Suprapubic skin (tissue), 4 donors: ENCODE data around the gene PLA2G3. TPM values are rescaled to one million over a fixed set of nuclear protein-coding genes. Genes with fewer than 3 reads are reported as not detected.
"Not testable (repeated sequence)": the region's sequence is repeated elsewhere in the genome, so short reads cannot be mapped to it uniquely, and the experiment has no call there.

Experiments
- DNase-seq, 2 donors: peaks; one replicate each; pipeline ENCODE4 v3.0.0-alpha.2; 2019; ENCODE audit warnings: low spot score in 2 of 2
- H3K27ac ChIP-seq: fragments of 200-600 bp; sonication (generic); one replicate; pipeline ENCODE4 v1.5.1; 2019
- H3K27me3 ChIP-seq: fragments of 200-600 bp; sonication (generic); one replicate; pipeline ENCODE4 v1.5.1; 2019
- H3K36me3 ChIP-seq: fragments of 200-600 bp; sonication (generic); one replicate; pipeline ENCODE4 v1.5.1; 2019
- H3K4me1 ChIP-seq: fragments of 200-600 bp; sonication (generic); one replicate; pipeline ENCODE4 v1.5.1; 2019
- H3K4me3 ChIP-seq: fragments of 200-600 bp; sonication (generic); one replicate; pipeline ENCODE4 v1.5.1; 2019; ENCODE audit warnings: mild to moderate bottlenecking
- H3K9me3 ChIP-seq: fragments of 200-600 bp; sonication (generic); one replicate; pipeline ENCODE4 v1.5.1; 2019
- CTCF ChIP-seq, 2 donors: fragments of 200-600 bp in 1 of 2; fragments of 450-650 bp in 1 of 2; sonication (generic) in 1 of 2; IDR thresholded peaks; one replicate each; pipeline ENCODE4 v1.5.1; 2016 to 2019; ENCODE audit warnings: antibody characterized with exemption in 2 of 2, mild to moderate bottlenecking in 1 of 2, moderate library complexity in 1 of 2
- EP300 ChIP-seq: sonication (generic); formaldehyde crosslinking; IDR thresholded peaks from one replicate; pipeline ENCODE4 v1.6.1; 2017; ENCODE audit warnings: antibody characterized with exemption
- POLR2A ChIP-seq, 2 donors: fragments of 450-650 bp; IDR thresholded peaks; one replicate each; pipeline ENCODE4 v1.6.1; 2017; ENCODE audit warnings: antibody characterized with exemption in 2 of 2, mild to moderate bottlenecking in 2 of 2, moderate library complexity in 2 of 2
- POLR2AphosphoS5 ChIP-seq, 3 donors: sonication (generic); formaldehyde crosslinking; IDR thresholded peaks; one replicate each; pipeline ENCODE4 v1.6.1; 2017; ENCODE audit warnings: antibody characterized with exemption in 3 of 3
- WGBS: methylation state at CpG from one replicate; pipeline ENCODE4 v1.1.5; 2018; 5-methylcytosine and 5-hydroxymethylcytosine counted together
- total RNA-seq, 4 donors: library from RNA; depleted of rRNA; stranded (reverse); fragments of >200 nt; gene quantifications; one replicate each; pipeline ENCODE4 v1.1.0, GENCODE V29; 2016

Gene PLA2G3
- total RNA-seq, 4 donors from 2014 or later: 3.1 to 9.5 (median 7.6) TPM

GRCh38 chr22:31178859-31179258, 38.6 kb upstream of the PLA2G3 start:
- no peak for TF ChIP-seq EP300
- no peak for TF ChIP-seq CTCF (IDR thresholded peaks at IDR 0.05)
- no peak for TF ChIP-seq POLR2A (IDR thresholded peaks at IDR 0.05)
- no peak for TF ChIP-seq POLR2AphosphoS5 (IDR thresholded peaks at IDR 0.05)
- Histone ChIP-seq H3K27me3 (no peaks in the 10 kb centered on the region), H3K36me3 (peaks cover 3% of the 10 kb centered on the region), H3K4me3 (no peak overlapping the region), H3K9me3 (no peaks in the 10 kb centered on the region), H3K27ac (no peak overlapping the region), H3K4me1 (peaks cover 35% of the 10 kb centered on the region)
- 83% methylated on average over 2 of the region's 2 CpGs for WGBS
- DNase-seq: no peak

DNA sequence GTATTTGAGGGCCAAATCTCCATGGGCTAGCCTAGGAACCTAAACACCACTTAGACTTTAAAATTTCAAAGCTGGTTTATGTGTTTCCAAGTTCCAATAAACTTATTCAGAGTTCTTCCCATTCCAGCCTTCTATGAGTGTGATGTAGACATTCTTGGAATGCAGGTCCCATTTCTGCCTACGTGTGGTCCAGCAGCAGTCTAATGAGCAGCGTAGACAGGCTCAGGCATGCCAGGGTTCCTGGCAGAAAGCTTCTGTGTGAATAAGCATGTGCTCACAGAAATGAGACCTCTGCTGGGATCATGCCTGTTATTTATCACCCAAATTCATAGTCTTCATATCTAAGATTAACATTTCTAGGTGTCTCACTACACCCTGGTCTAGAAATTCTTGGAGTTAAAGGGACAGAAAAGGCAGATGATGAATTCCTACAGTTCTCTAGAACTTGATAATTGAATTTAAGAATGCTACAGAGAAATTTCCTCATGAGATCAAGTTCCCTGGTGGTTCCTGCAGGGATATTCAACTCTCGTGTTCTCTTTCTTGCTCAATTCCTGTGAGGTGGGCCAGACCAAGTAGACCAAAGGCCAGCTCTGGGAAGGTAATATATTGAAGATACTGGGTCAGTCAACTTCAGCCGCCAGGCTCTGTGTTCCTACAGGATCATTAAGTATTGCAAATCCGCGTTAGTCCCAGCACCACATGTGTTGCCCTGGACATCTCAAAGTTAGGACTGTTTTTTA, 37.3 kb upstream of the PLA2G3 start:
- H3K27me3 ChIP-seq: no peaks in the 10 kb centered on the region
- peaks cover 35% of the 10 kb centered on the region for H3K4me1 ChIP-seq
- 67% methylated on average over 6 of the region's 6 CpGs for WGBS
- no peak for DNase-seq
- peak overlapping the region; percentile 56 for H3K27ac ChIP-seq
- H3K36me3 ChIP-seq: no peaks in the 10 kb centered on the region
- TF ChIP-seq POLR2A (IDR thresholded peaks at IDR 0.05) (no peak), POLR2AphosphoS5 (IDR thresholded peaks at IDR 0.05) (no peak), CTCF (IDR thresholded peaks at IDR 0.05) (no peak), EP300 (no peak)
- H3K9me3 ChIP-seq: no peaks in the 10 kb centered on the region
- no peak overlapping the region for H3K4me3 ChIP-seq

GRCh38 chr22:31176923-31177322, 36.6 kb upstream of the PLA2G3 start:
- no peak for TF ChIP-seq POLR2A (IDR thresholded peaks at IDR 0.05)
- no peak for TF ChIP-seq POLR2AphosphoS5 (IDR thresholded peaks at IDR 0.05)
- no peak for TF ChIP-seq CTCF (IDR thresholded peaks at IDR 0.05)
- TF ChIP-seq EP300: no peak
- no peak overlapping the region for H3K27ac ChIP-seq
- no peak for DNase-seq
- H3K36me3 ChIP-seq: no peaks in the 10 kb centered on the region
- H3K9me3 ChIP-seq: no peaks in the 10 kb centered on the region
- peaks cover 38% of the 10 kb centered on the region for H3K4me1 ChIP-seq
- no peak overlapping the region for H3K4me3 ChIP-seq
- H3K27me3 ChIP-seq: no peaks in the 10 kb centered on the region
- WGBS: 92% methylated on average over 1 of the region's 1 CpG

DNA sequence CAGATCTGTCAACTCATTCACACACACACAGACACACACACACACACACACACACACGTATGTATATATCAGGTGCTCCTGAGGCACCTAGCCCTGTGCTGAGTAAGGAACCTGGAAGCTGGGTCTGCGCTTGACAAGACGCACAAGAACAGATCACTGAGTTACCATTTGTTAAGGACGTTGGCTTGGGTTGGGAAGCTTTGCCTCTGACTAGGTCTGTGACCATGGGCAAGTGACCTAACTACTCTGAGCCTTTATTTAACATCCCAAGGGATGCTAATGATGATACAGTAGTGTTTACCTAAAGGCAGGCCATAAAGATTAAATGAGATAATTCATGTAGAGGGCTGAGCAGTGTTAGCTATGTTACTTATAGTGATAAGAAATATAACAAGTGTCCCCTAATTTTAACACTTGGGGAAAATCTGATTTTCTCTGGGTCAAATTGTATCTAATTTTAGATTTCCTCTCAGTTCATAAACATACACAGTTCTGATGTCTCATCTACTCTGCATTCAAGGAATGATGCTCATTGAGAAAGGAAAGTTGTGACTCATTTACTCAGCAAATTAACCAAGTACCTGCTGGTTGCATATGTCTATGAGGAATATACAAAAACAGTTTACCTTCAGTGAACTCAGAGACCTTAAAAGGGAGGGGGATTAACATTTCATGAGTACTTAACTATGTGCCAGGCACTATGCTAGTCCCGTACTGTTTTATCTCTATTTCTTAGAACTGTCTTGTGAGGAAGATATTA, 33.3 kb upstream of the PLA2G3 start:
- Histone ChIP-seq H3K27me3 (no peaks in the 10 kb centered on the region), H3K4me1 (peaks cover 43% of the 10 kb centered on the region), H3K36me3 (peaks cover 2% of the 10 kb centered on the region), H3K9me3 (no peaks in the 10 kb centered on the region), H3K4me3 (no peak overlapping the region), H3K27ac (no peak overlapping the region)
- TF ChIP-seq EP300 (no peak), POLR2A (IDR thresholded peaks at IDR 0.05) (no peak), CTCF (IDR thresholded peaks at IDR 0.05) (no peak), POLR2AphosphoS5 (IDR thresholded peaks at IDR 0.05) (no peak)
- DNase-seq: no peak
- WGBS: 70% methylated on average over 5 of the region's 5 CpGs

GRCh38 chr22:31171734-31172133, 31.4 kb upstream of the PLA2G3 start:
- not testable (repeated sequence) for H3K27ac ChIP-seq, H3K9me3 ChIP-seq, H3K36me3 ChIP-seq, H3K4me3 ChIP-seq, DNase-seq, H3K27me3 ChIP-seq
- 96% methylated on average over 9 of the region's 9 CpGs for WGBS
- peaks cover 34% of the 10 kb centered on the region for H3K4me1 ChIP-seq
